DMS 273 treated with DMSO at 0.1 percent for 48 hours (cell line): ENCODE measurements around the gene COPRS.

Source experiments
- DNase-seq: peaks from one replicate; lab custom pipeline; 2025; lab: John Stamatoyannopoulos, UW

Gene COPRS

DNA sequence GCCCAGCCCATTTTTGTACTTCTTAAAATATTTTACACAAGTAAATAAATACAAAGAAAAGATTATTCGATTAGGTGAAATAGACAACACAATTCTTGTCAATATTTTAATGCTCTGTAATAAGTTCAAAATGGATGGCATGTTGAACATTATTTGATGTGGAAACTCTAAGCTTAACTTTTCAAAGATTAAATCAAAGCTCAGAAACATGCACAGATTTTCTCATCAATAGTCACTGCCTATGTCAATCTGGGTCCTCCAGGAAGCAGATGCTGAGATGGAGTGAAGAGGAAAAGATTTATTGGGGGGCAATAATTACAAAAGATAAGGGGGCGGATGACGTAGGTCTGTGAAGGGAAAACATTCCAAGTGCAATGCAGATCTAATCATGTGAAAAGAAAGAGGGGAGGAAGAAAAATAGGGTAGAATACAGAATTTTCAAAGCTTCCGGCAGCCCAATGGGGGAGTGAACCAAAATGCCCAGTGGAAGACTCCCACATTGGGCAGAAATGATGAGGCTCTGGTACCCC, 50.5 kb downstream of the COPRS start:
- DNase-seq, result no peak

DNA sequence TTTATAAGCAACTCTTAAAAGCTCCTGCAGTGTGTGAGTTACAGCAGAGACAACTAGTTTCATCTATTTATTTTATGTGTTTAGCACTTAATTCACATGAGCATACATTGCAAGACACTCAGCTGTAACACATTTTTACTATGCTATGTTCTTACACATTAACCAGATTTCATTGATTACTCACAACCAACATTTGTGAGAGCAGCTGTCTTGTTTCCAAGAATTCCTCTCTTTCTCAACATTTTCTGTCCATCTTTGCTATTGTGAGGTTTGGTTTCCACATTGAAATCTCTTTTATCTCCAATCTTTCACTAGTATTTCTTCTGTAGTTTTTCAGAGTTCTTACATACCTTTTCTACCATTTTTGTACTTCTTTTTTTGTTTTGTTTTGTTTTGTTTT, 51.2 kb downstream of the COPRS start:
- no peak for DNase-seq

DNA sequence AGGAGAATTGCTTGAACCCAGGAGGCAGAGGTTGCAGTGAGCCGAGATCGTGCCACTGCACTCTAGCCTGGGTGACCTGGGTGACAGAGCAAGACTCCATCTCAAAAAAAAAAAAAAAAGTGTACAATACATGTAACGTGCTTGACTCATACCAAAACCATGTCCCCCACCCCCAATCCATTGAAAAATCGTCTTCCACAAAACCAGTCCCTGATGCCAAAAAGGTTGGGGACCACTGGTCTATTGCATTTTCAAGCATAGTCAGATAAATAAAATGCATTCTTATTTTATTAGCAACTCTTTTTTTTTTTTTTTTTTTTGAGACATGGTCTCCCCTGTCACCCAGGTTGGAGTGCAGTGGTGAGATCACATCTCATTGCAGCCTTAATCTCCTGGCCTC, 52.1 kb downstream of the COPRS start:
- DNase-seq, result no peak

DNA sequence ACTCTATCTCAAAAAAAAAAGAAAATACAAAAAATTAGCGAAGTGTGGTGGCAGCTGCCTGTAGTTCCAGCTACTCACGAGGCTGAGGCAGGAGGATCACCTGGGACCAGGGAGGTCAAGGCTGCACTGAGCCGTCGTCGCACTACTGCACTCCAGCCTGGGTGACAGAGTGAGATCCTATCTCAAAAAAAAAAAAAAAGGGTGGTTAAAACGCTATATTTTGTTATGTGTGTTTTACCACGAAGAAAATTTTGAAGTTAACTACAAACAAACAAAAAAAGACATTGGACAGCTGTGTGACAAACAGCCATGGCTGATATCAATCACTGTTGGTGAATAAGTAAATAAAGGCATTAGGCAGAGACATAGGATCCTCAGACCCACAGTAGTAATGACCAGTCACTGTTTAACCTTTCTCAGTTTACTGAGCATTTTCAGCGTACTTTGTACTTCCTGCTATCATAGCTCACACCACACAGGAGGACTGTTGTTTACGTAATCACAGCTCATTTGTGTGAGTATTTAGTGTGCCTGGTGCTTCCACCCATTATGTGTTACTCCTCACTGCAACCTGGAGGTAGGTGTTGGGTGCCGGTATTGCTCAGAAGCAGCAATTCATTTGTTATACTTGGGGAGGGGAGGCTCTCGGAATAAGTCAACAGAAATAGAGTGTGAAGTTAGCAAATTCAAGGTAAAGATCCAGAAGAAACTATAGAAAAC, 55.4 kb downstream of the COPRS start:
- DNase-seq, result no peak

DNA sequence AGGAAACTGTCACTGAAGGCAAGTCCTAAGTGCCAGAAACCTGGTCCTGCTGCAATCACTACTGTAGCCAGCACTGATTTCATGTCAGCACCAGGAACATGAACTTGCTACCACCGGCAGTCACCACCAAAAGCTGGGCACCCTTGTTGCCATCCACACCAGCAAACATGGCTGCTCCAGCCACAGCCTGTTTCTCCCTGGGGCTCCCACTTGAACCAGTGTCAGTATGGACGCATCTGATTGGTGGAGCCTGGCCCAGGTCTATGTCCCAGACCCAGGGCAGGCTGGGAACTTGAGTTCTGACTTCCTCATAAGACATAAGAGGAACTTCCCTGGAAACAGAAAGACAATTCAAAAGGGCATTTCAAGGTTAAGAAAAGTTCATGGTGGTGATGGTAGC, 56.5 kb downstream of the COPRS start:
- DNase-seq, result no peak
